CD4-positive, alpha-beta T cell treated with Interleukin-15 for 4 hours (primary cell): Measurements from ENCODE around the gene TULP3.

ENCODE experiments used
- DNase-seq: peaks from one replicate; pipeline ENCODE4 v3.0.0-alpha.2; 2020; ENCODE audit warnings: low spot score

TULP3 gene

GRCh38 chr12:2970744-2971143 lies 80.1 kb downstream of the TULP3 start:
- DNase-seq = no peak

- no peak for DNase-seq
Observed at GRCh38 chr12:2973566-2973965, 82.9 kb downstream of the TULP3 start.

GRCh38 chr12:2974560-2974971 lies 83.9 kb downstream of the TULP3 start:
- no peak for DNase-seq

- DNase-seq = no peak
Observed at GRCh38 chr12:2976581-2976996, 85.9 kb downstream of the TULP3 start.

- DNase-seq = no peak
Observed at GRCh38 chr12:2977776-2978175, 87.1 kb downstream of the TULP3 start.

- no peak for DNase-seq
Observed at GRCh38 chr12:2979806-2980205, 89.1 kb downstream of the TULP3 start.

- no peak for DNase-seq
Observed at GRCh38 chr12:2980630-2981029, 89.9 kb downstream of the TULP3 start.

- DNase-seq = no peak
Observed at GRCh38 chr12:2982361-2982760, 91.7 kb downstream of the TULP3 start.

GRCh38 chr12:2984249-2984648 lies 93.6 kb downstream of the TULP3 start:
- DNase-seq = no peak

GRCh38 chr12:2984698-2985097 lies 94.0 kb downstream of the TULP3 start:
- DNase-seq = no peak

- DNase-seq = no peak
Observed at GRCh38 chr12:2986876-2987275, 96.2 kb downstream of the TULP3 start.

GRCh38 chr12:2988494-2988893 lies 97.8 kb downstream of the TULP3 start:
- DNase-seq = no peak
